Vagina (tissue), 2 donors: ENCODE data around the gene RNU6-1.

Experiments
- POLR2A ChIP-seq, 2 donors: fragments of 450-650 bp; IDR thresholded peaks; one replicate each; pipeline ENCODE4 v1.6.1; 2017; ENCODE audit warnings: antibody characterized with exemption in 2 of 2, mild to moderate bottlenecking in 2 of 2, moderate library complexity in 2 of 2
- POLR2AphosphoS5 ChIP-seq, 2 donors: sonication (generic); formaldehyde crosslinking; IDR thresholded peaks; one replicate each; pipeline ENCODE4 v1.9.0; 2017; ENCODE audit warnings: antibody characterized with exemption in 2 of 2, mild to moderate bottlenecking in 2 of 2, low read depth in 1 of 2; ENCODE audit not compliant: insufficient read depth in 1 of 2

DNA sequence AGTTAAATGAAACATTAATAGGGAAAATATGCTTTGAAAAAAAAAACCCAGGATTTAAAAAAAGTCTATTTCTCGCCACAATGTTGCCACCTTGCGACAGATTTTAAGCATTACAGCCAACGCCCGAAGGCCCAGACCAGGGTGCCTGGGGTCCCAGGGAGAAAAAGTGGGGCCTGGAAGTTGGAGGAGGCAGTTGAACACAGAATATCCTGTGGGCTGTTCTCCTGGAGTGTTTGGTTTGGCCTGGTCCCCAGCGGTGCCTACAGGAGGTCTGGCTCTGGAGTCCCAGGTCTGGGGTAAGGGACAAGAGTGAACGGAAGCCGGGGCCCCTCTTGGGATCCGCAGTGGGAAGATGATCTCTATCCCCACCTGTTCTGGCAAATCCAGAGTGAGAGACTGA is 3.4 kb downstream of the RNU6-1 start:
- peak in 1 of 2 donors; percentile 47 for TF ChIP-seq POLR2AphosphoS5 (IDR thresholded peaks at IDR 0.05; ENCODE audit: insufficient read depth in 1 of 2, low read depth in 1 of 2)
- no peak for TF ChIP-seq POLR2A (IDR thresholded peaks at IDR 0.05)
